Thoracic aorta (tissue), 2 donors: ENCODE results near the gene PRSS22. TPM values are rescaled to one million over a fixed set of nuclear protein-coding genes. Genes with fewer than 3 reads are reported as not detected.

ENCODE experiments used
- ATAC-seq: fragments of 150-250 bp; one replicate; pipeline ENCODE4 v1.8.0; 2017; ENCODE audit warnings: low read depth; ENCODE audit not compliant: insufficient number of reproducible peaks, low FRiP score
- DNase-seq: peaks from one replicate; pipeline ENCODE4 v3.0.0-alpha.2; 2020; ENCODE audit warnings: low spot score
- H3K27ac ChIP-seq, 2 donors: fragments of 200-600 bp; sonication (generic); 1 replicate in 1 of 2; 2 replicates in 1 of 2; pipeline ENCODE4 v1.5.1; 2016; ENCODE audit warnings: mild to moderate bottlenecking in 2 of 2, moderate library complexity in 2 of 2
- H3K27me3 ChIP-seq: fragments of 200-600 bp; sonication (generic); replicated peaks from 2 replicates; pipeline ENCODE4 v1.6.0; 2016; ENCODE audit warnings: mild to moderate bottlenecking; ENCODE audit not compliant: insufficient read depth
- H3K36me3 ChIP-seq: fragments of 200-600 bp; sonication (generic); one replicate; pipeline ENCODE4 v1.5.1; 2016
- H3K4me1 ChIP-seq, 2 donors: fragments of 200-600 bp; sonication (generic); 1 replicate in 1 of 2; 2 replicates in 1 of 2; pipeline versions ENCODE4 v1.5.1 to v1.6.0; 2016; ENCODE audit warnings: low read depth in 2 of 2, mild to moderate bottlenecking in 1 of 2; ENCODE audit not compliant: control insufficient read depth in 1 of 2
- H3K4me3 ChIP-seq: fragments of 200-600 bp; sonication (generic); 2 replicates; pipeline ENCODE4 v1.5.1; 2016; ENCODE audit warnings: mild to moderate bottlenecking
- H3K9me3 ChIP-seq: fragments of 200-600 bp; sonication (generic); 2 replicates; pipeline ENCODE4 v1.5.1; 2016
- total RNA-seq, 2 donors: library from RNA; depleted of rRNA; stranded (reverse); fragments of >200 nt; gene quantifications; one replicate each; pipeline versions ENCODE4 v1.1.0 to v1.2.3, GENCODE V29; 2016
- TF ChIP-seq, protein P1 (sequence below): fragments of 200-600 bp; sonication (generic); IDR thresholded peaks from one replicate; pipeline ENCODE4 v1.5.1; 2019; ENCODE audit warnings: antibody characterized with exemption

The PRSS22 gene
- total RNA-seq, 2 donors from 2014 or later = not detected

DNA sequence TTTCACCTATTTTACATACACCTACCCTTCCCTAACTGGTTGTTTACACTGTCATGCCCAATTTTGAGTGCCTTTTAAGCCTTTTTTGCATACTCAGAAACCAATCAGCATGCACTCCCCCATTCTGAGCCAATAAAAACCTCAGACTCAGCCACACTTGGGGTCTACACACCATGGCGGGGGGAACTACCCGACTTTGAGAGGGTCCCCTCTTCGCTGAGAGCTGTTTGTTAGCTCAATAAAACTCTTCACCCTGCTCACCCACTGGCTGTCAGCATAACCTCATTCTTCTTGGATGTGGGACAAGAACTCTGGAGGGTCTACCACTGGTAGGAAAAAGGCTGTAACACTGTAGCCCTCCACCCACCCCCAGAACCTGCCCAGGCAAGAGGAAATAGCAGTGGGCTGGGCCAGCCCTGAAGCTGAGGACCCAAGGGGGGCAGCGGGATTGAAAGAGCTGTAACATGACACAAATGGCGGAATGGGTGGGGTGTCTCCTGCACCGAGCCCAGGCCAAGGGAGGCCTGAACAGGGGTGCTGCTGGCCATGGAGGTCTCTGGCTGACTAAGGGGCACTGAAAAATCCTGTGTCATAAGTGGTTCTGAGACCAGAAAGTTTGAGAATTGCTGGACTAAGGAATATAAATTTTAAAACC lies 22.0 kb upstream of the PRSS22 start:
- H3K4me1 ChIP-seq = peaks cover 7 to 8% of the 10 kb centered on the region in 2 donors
- no peaks in the 10 kb centered on the region for H3K36me3 ChIP-seq
- H3K27ac ChIP-seq = no peak overlapping the region
- no peaks in the 10 kb centered on the region for H3K9me3 ChIP-seq
- DNase-seq (no peak), ATAC-seq (no peak)
- no peak overlapping the region for H3K4me3 ChIP-seq
- TF ChIP-seq, protein P1, sequence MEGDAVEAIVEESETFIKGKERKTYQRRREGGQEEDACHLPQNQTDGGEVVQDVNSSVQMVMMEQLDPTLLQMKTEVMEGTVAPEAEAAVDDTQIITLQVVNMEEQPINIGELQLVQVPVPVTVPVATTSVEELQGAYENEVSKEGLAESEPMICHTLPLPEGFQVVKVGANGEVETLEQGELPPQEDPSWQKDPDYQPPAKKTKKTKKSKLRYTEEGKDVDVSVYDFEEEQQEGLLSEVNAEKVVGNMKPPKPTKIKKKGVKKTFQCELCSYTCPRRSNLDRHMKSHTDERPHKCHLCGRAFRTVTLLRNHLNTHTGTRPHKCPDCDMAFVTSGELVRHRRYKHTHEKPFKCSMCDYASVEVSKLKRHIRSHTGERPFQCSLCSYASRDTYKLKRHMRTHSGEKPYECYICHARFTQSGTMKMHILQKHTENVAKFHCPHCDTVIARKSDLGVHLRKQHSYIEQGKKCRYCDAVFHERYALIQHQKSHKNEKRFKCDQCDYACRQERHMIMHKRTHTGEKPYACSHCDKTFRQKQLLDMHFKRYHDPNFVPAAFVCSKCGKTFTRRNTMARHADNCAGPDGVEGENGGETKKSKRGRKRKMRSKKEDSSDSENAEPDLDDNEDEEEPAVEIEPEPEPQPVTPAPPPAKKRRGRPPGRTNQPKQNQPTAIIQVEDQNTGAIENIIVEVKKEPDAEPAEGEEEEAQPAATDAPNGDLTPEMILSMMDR = no peak
- H3K27me3 ChIP-seq = no peaks in the 10 kb centered on the region

- Histone ChIP-seq H3K4me1 (peaks cover 0 to 5% of the 10 kb centered on the region in 2 donors), H3K4me3 (no peak overlapping the region), H3K27me3 (no peaks in the 10 kb centered on the region), H3K36me3 (no peaks in the 10 kb centered on the region), H3K27ac (no peak overlapping the region), H3K9me3 (no peaks in the 10 kb centered on the region)
- peak; percentile 79 for ATAC-seq
- DNase-seq = peak; percentile 16
- TF ChIP-seq, protein P1 = peak; percentile 88
These were observed 17.0 kb upstream of the PRSS22 start for GRCh38 chr16:2874912-2875362.

DNA sequence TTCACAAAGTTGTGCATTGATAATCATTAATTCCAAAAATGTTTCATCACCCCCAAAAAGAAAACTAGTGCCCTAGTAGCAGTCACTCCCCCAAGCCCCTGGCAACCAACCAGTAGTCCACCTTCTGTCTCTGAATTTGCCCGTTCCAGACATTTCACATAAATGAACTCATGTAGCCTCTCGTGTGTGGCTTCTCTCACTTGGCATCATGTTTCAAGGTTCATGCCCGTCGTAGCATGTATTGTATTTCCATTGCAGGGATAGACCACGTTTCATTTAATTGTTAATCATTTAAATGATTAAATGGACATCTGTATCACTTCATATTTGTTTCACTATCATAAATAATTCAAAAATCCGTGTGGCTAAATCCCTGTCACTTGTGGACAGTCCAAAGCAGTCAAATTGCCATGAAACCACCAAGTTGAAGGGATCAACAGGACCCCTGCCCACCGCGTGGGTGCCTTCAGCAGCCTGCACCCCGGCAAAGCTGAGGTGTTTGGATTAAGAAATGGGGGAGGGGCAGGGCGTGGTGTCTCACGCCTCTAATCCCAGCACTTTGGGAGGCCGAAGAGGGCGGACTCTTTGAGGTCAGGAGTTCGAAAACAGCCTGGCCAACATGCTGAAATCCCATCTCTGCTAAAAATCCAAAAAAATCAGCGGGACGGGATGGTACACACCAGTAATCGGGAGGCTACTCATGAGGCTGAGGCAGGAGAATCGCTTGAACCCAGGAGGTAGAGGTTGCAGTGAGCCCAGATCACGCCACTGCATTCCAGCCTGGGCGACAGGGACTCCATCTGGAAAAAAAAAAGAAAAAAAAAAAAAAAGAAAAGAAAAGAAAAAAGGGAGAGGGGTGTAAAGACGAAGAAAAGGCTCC lies 16.3 kb upstream of the PRSS22 start:
- TF ChIP-seq, protein P1 = no peak
- no peak for DNase-seq
- no peak overlapping the region for H3K27ac ChIP-seq
- H3K9me3 ChIP-seq = no peaks in the 10 kb centered on the region
- no peak overlapping the region for H3K4me3 ChIP-seq
- no peaks in the 10 kb centered on the region for H3K36me3 ChIP-seq
- peak; percentile 3 for ATAC-seq
- H3K27me3 ChIP-seq = no peaks in the 10 kb centered on the region
- peaks cover 0 to 5% of the 10 kb centered on the region in 2 donors for H3K4me1 ChIP-seq

GRCh38 chr16:2871926-2872325 lies 14.0 kb upstream of the PRSS22 start:
- Histone ChIP-seq H3K9me3 (no peaks in the 10 kb centered on the region), H3K36me3 (no peaks in the 10 kb centered on the region), H3K27me3 (no peaks in the 10 kb centered on the region), H3K4me3 (no peak overlapping the region), H3K27ac (no peak overlapping the region), H3K4me1 (peaks cover 4 to 10% of the 10 kb centered on the region in 2 donors)
- TF ChIP-seq, protein P1 = no peak
- ATAC-seq (no peak), DNase-seq (no peak)
